K562 (cell line): ENCODE measurements around the gene SORCS2. TPM values are rescaled to one million over a fixed set of nuclear protein-coding genes. Genes with fewer than 3 reads are reported as not detected.

ENCODE experiments used
- ATAC-seq: fragments of 200-7000 bp; cut with Tn5 transposase; 3 replicates; pipeline ENCODE4 v1.9.1; 2020; ENCODE audit warnings: moderate library complexity
- BruUV-seq: library from RNA; stranded (reverse); fragments of 400-500 nt; replicated peaks from 2 replicates; lab custom pipeline; 2021; lab: Mats Ljungman, UMichigan
- CTCF ChIA-PET: fragments of 300-600 bp; formaldehyde crosslinking; extraction: SDS; loops from one replicate; lab custom pipeline; 2021; ENCODE audit warnings: low intra/inter-chr PET ratio; lab: Yijun Ruan, JAX
- POLR2A ChIA-PET: fragments of 300-600, 350-650 bp; sonication (Branson Sonifier 250); formaldehyde crosslinking; extraction: SDS; loops from one replicate; lab custom pipeline; 2021; ENCODE audit warnings: antibody characterized with exemption, inconsistent platforms; lab: Yijun Ruan, JAX
- DNase-seq, 4 experiments: peaks; one replicate each; pipeline versions ENCODE4 v3.0.0 to v3.0.0-alpha.2; 2011 to 2018; ENCODE audit warnings: low spot score in 3 of 4, mixed read lengths in 3 of 4; ENCODE audit errors: extremely low read depth in 1 of 4
- FAIRE-seq: peaks from 2 replicates; lab custom pipeline; 2011; peaks lifted over from hg19 to GRCh38; lab: Jason Lieb, UNC
- H2AFZ ChIP-seq: 2 replicates; pipeline ENCODE4 v1.6.0; 2011; ENCODE audit warnings: low read depth, low read length, control low read depth, inconsistent platforms
- H3K27ac ChIP-seq: fragments of 200-600 bp; 3 replicates; pipeline ENCODE4 v1.8.0; 2011; ENCODE audit warnings: low read depth, mild to moderate bottlenecking, control low read depth, inconsistent platforms, low read length, moderate library complexity, mixed read lengths; ENCODE audit errors: extremely low read depth
- H3K27me3 ChIP-seq, 2 experiments: fragments of 300-600 bp in 1 of 2; 2 replicates in 1 of 2; 3 replicates in 1 of 2; pipeline versions ENCODE4 v1.6.0 to v1.8.0; 2011; ENCODE audit warnings: inconsistent platforms in 2 of 2, low read length in 2 of 2, mild to moderate bottlenecking in 1 of 2, mixed read lengths in 1 of 2, moderate library complexity in 1 of 2; ENCODE audit not compliant: control insufficient read depth in 2 of 2, insufficient read depth in 2 of 2
- H3K36me3 ChIP-seq: fragments of 300-600 bp; 3 replicates; pipeline ENCODE4 v1.8.0; 2011; ENCODE audit warnings: mild to moderate bottlenecking, low read length, inconsistent platforms; ENCODE audit not compliant: control insufficient read depth, insufficient read depth
- H3K4me1 ChIP-seq, 2 experiments: fragments of 200-600 bp in 1 of 2; replicated peaks in 1 of 2; 2 replicates in 1 of 2; 3 replicates in 1 of 2; pipeline versions ENCODE4 v1.5.1 to v1.8.0; 2011; ENCODE audit warnings: inconsistent platforms in 2 of 2, low read length in 2 of 2, mild to moderate bottlenecking in 1 of 2, mixed read lengths in 1 of 2, moderate library complexity in 1 of 2; ENCODE audit not compliant: control insufficient read depth in 2 of 2, insufficient read depth in 2 of 2
- H3K4me2 ChIP-seq: 2 replicates; pipeline ENCODE4 v1.6.1; 2011; ENCODE audit warnings: low read length, control low read depth, inconsistent platforms, mixed read lengths; ENCODE audit not compliant: insufficient read depth
- H3K4me3 ChIP-seq: fragments of 200-600 bp; sonication (generic), shearing (Covaris generic); 2 replicates; pipeline ENCODE4 v1.5.1; 2016; ENCODE audit warnings: control low read depth, inconsistent platforms
- H3K79me2 ChIP-seq: fragments of 200-600 bp; 3 replicates; pipeline ENCODE4 v1.8.0; 2011; ENCODE audit warnings: low read length, inconsistent platforms; ENCODE audit not compliant: control insufficient read depth, insufficient read depth
- H3K9ac ChIP-seq, 2 experiments: 2 replicates each; pipeline versions ENCODE4 v1.6.0 to v1.6.1; 2011; ENCODE audit warnings: low read depth in 2 of 2, low read length in 2 of 2, control low read depth in 1 of 2, inconsistent platforms in 1 of 2, mild to moderate bottlenecking in 1 of 2, mixed read lengths in 1 of 2; ENCODE audit not compliant: insufficient read depth in 1 of 2
- H3K9me1 ChIP-seq: one replicate; pipeline ENCODE4 v1.6.0; 2011; ENCODE audit warnings: inconsistent platforms, mild to moderate bottlenecking, low read length, moderate library complexity; ENCODE audit not compliant: control insufficient read depth, insufficient read depth
- H3K9me3 ChIP-seq: replicated peaks from 2 replicates; pipeline ENCODE4 v1.5.1; 2011; ENCODE audit warnings: low read depth, low read length, inconsistent platforms; ENCODE audit not compliant: control insufficient read depth, insufficient read depth
- H4K20me1 ChIP-seq: replicated peaks from 2 replicates; pipeline ENCODE4 v1.6.1; 2011; ENCODE audit warnings: low read length, inconsistent platforms, mixed read lengths; ENCODE audit not compliant: control insufficient read depth, insufficient read depth
- CBX3 ChIP-seq, 2 experiments: IDR thresholded peaks; 1 replicate in 1 of 2; 2 replicates in 1 of 2; pipeline ENCODE4 v1.6.1; 2012; ENCODE audit warnings: inconsistent platforms in 2 of 2, low read length in 2 of 2, borderline replicate concordance in 1 of 2, control low read depth in 1 of 2
- CBX5 ChIP-seq: IDR thresholded peaks from 2 replicates; pipeline ENCODE4 v1.6.1; 2014; ENCODE audit warnings: low read depth, borderline replicate concordance
- EP300 ChIP-seq: IDR thresholded peaks from 2 replicates; pipeline ENCODE4 v1.6.1; 2012; ENCODE audit warnings: low read length, improper control_type of control experiment
- MEF2D ChIP-seq: conservative IDR thresholded peaks from 2 replicates; pipeline ENCODE4 v1.6.1; 2016; ENCODE audit warnings: low read depth, missing genetic modification characterization, missing compliant biosample characterization
- NELFE ChIP-seq: IDR thresholded peaks from 2 replicates; pipeline ENCODE4 v1.6.1; 2011; ENCODE audit warnings: mild to moderate bottlenecking; ENCODE audit not compliant: insufficient read depth, insufficient read length
- PCBP2 ChIP-seq: fragments of 200-400 bp; formaldehyde crosslinking; IDR thresholded peaks from 2 replicates; pipeline ENCODE4 v1.6.1; 2018; ENCODE audit warnings: low read length, low read depth, mild to moderate bottlenecking, moderate library complexity; ENCODE audit not compliant: poor library complexity, severe bottlenecking
- RAD21 ChIP-seq, 2 experiments: fragments of 250-450 bp in 1 of 2; fragments of 450-650 bp in 1 of 2; sonication (Bioruptor Pico) in 1 of 2; formaldehyde crosslinking in 1 of 2; IDR thresholded peaks in 1 of 2; conservative IDR thresholded peaks in 1 of 2; 2 replicates each; pipeline versions ENCODE4 v1.4.0 to v1.8.0; 2020 to 2022; ENCODE audit warnings: mild to moderate bottlenecking in 2 of 2, moderate library complexity in 1 of 2
- SMC3 ChIP-seq: conservative IDR thresholded peaks from 2 replicates; pipeline ENCODE4 v1.6.1; 2011; ENCODE audit warnings: low read depth, low read length, improper control_type of control experiment; ENCODE audit not compliant: insufficient read depth
- ZNF764 ChIP-seq: fragments of 250-450 bp; sonication (Bioruptor Pico); IDR thresholded peaks from 2 replicates; pipeline ENCODE4 v1.4.0; 2020; ENCODE audit warnings: low read depth, mild to moderate bottlenecking, moderate library complexity
- ZNF77 ChIP-seq: fragments of 250-450 bp; sonication (Bioruptor Pico); IDR thresholded peaks from 2 replicates; pipeline ENCODE4 v1.5.0; 2020
- WGBS: fragments of 100-300 bp; shearing (Covaris generic); methylation state at CpG from one replicate; pipeline ENCODE4 v1.1.6; 2016; ENCODE audit warnings: low coverage, mixed read lengths; ENCODE audit not compliant: insufficient coverage; ENCODE audit errors: missing lambda C conversion rate; 5-methylcytosine and 5-hydroxymethylcytosine counted together
- in situ Hi-C: fragments of 300-500 bp; cut with MboI; formaldehyde crosslinking; loops from 4 replicates; pipeline ENCODE4 v1.15.0; 2018; ENCODE audit warnings: inconsistent platforms, mixed read lengths
- intact Hi-C: fragments of 100-400 bp; cut with micrococcal nuclease; formaldehyde crosslinking; loops from 2 replicates; pipeline ENCODE4 v1.14.2; 2022
- polyA plus RNA-seq, 8 experiments: library from polyadenylated mRNA; depleted of rRNA in 4 of 8; stranded (reverse) in 5 of 8; unstranded in 3 of 8; fragments of >200 nt; fragmentation: Nextera tagmentation in 2 of 8; fragmentation: Illumina TruSeq in 1 of 8; extraction: Ambion mirVana in 2 of 8; extraction: Trizol in 1 of 8; gene quantifications; 2 replicates each; pipeline versions ENCODE4 v1.2.1 to v1.2.3, GENCODE V29; 2011 to 2014; ENCODE audit warnings: inconsistent platforms in 1 of 8, missing spikeins in 1 of 8
- total RNA-seq, 7 experiments: library from RNA; depleted of rRNA in 6 of 7; stranded (reverse); fragments of >200 nt in 6 of 7; fragmentation: Illumina TruSeq in 2 of 7; extraction: Trizol in 2 of 7; gene quantifications; 2 replicates each; pipeline versions ENCODE4 v1.2.1 to v1.2.3, GENCODE V29; 2011 to 2021; ENCODE audit warnings: low replicate concordance in 1 of 7
- TF ChIP-seq, protein P1 (sequence below): fragments of 250-450 bp; sonication (Bioruptor Pico); IDR thresholded peaks from 2 replicates; pipeline ENCODE4 v1.8.0; 2022; ENCODE audit warnings: inconsistent platforms
- TF ChIP-seq, protein P2 (sequence below), 3 experiments: IDR thresholded peaks in 2 of 3; conservative IDR thresholded peaks in 1 of 3; 2 replicates each; pipeline ENCODE4 v1.5.1; 2011 to 2012; ENCODE audit warnings: low read length in 3 of 3, mild to moderate bottlenecking in 3 of 3, control low read depth in 2 of 3, improper control_type of control experiment in 1 of 3, inconsistent platforms in 1 of 3, low read depth in 1 of 3, mixed read lengths in 1 of 3, moderate library complexity in 1 of 3; ENCODE audit not compliant: insufficient read depth in 2 of 3
- TF ChIP-seq, protein P3 (sequence below), 2 experiments: fragments of 450-650 bp; conservative IDR thresholded peaks; 2 replicates each; pipeline ENCODE4 v1.6.1; 2017; ENCODE audit warnings: mild to moderate bottlenecking in 2 of 2, moderate library complexity in 2 of 2

The SORCS2 gene
- total and polyA plus RNA-seq, 9 of the 15 experiments (the other 6 are each of a cell fraction or from before 2014, with no cell fraction given), result not detected

DNA sequence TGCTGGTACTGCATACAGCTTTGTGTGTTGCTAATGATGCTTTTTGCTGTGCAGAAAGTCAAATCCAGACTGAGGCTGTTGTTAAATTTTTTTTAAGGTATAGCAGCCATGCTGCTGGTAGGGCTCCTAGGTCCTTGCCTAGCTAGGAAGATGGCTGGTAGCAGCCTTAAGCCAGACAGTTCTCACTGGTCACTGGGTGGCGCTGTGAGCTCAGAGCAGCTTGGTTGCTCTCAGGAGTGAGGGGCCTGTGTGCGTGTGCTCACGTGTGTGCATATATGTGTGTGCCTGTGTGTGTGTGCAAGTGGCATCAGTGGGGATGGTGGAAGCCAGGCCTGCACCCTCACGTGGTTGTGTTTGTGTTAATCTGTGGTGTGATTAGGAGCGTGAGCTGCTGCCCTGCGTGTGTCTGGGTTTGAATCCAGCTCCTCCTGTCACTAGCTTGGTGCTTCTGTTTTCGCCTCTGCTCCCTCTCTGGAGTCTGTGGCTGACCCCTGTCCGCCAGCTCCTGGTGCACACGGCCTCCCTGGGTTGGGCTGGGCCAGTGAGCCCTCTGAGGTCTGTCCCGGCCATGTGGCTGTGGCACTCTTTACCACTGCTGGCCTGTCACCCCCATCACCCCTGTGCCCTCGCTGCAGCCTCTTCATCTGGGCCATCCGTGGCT is 46.1 kb downstream of the SORCS2 start:
- H3K9ac ChIP-seq, result no peak overlapping the region
- no peaks in the 10 kb centered on the region for H3K4me1 ChIP-seq
- H3K36me3 ChIP-seq, result no peaks in the 10 kb centered on the region
- peaks cover 0 to 60% of the 10 kb centered on the region in 2 experiments; a peak in 4 of 5 replicates for H3K27me3 ChIP-seq
- H3K9me3 ChIP-seq, result peaks cover 6% of the 10 kb centered on the region
- ChIA-PET CTCF (no interaction called here), POLR2A (interaction anchor here (0.6 to 1.3 kb wide), 2 partner anchors 17 to 92 kb away, joined by 3 read pairs; no protein-coding TSS in a partner anchor)
- H3K4me3 ChIP-seq, result no peak overlapping the region
- no peak for FAIRE-seq
- H3K27ac ChIP-seq, result no peak overlapping the region
- BruUV-seq, result no TSS peak
- intact Hi-C loops, result no loop called here
- peak in 3 of 4 experiments; percentile 16 to 33 (median 31) for DNase-seq
- no peak overlapping the region for H3K4me2 ChIP-seq
- no peak overlapping the region for H2AFZ ChIP-seq
- 0 out of 2 replicates have a peak, but pooled peaks cover 10% of the 10 kb centered on the region for H4K20me1 ChIP-seq
- 0% methylated on average over 12 of the region's 12 CpGs for WGBS
- H3K9me1 ChIP-seq, result no peaks in the 10 kb centered on the region
- in situ Hi-C loops, result no loop called here
- peak; percentile 63; the same call in 2 of the 3 replicates for ATAC-seq
- H3K79me2 ChIP-seq, result no peaks in the 10 kb centered on the region
- TF ChIP-seq EP300 (no peak), CBX5 (peak; percentile 81; the same call in 1 of the 2 replicates), NELFE (no peak), ZNF764 (CRISPR knock-in tag) (no peak), PCBP2 (no peak), SMC3 (no peak), ZNF77 (no peak), CBX3 (IDR thresholded peaks at IDR 0.05; ENCODE audit: borderline replicate concordance in 1 of 2, low read length in 2 of 2) (peak in 1 of 2 experiments; percentile 70; a peak in 1 of 3 replicates), MEF2D (tag) (no peak), RAD21 (CRISPR knock-in tag; conservative IDR thresholded peaks at IDR 0.05 in 1 of 2, IDR thresholded peaks at IDR 0.05 in 1 of 2) (0 out of 4 replicates have a peak, but pooled peaks of 1 of the 2 experiments have one; percentile 21)
- TF ChIP-seq, protein P1, sequence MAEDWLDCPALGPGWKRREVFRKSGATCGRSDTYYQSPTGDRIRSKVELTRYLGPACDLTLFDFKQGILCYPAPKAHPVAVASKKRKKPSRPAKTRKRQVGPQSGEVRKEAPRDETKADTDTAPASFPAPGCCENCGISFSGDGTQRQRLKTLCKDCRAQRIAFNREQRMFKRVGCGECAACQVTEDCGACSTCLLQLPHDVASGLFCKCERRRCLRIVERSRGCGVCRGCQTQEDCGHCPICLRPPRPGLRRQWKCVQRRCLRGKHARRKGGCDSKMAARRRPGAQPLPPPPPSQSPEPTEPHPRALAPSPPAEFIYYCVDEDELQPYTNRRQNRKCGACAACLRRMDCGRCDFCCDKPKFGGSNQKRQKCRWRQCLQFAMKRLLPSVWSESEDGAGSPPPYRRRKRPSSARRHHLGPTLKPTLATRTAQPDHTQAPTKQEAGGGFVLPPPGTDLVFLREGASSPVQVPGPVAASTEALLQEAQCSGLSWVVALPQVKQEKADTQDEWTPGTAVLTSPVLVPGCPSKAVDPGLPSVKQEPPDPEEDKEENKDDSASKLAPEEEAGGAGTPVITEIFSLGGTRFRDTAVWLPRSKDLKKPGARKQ (CRISPR knock-in tag), result no peak
- TF ChIP-seq, protein P2, sequence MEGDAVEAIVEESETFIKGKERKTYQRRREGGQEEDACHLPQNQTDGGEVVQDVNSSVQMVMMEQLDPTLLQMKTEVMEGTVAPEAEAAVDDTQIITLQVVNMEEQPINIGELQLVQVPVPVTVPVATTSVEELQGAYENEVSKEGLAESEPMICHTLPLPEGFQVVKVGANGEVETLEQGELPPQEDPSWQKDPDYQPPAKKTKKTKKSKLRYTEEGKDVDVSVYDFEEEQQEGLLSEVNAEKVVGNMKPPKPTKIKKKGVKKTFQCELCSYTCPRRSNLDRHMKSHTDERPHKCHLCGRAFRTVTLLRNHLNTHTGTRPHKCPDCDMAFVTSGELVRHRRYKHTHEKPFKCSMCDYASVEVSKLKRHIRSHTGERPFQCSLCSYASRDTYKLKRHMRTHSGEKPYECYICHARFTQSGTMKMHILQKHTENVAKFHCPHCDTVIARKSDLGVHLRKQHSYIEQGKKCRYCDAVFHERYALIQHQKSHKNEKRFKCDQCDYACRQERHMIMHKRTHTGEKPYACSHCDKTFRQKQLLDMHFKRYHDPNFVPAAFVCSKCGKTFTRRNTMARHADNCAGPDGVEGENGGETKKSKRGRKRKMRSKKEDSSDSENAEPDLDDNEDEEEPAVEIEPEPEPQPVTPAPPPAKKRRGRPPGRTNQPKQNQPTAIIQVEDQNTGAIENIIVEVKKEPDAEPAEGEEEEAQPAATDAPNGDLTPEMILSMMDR (IDR thresholded peaks at IDR 0.05 in 2 of 3, conservative IDR thresholded peaks at IDR 0.05 in 1 of 3; ENCODE audit: insufficient read depth in 2 of 3, low read depth in 1 of 3, low read length in 3 of 3), result peak; percentile 31 to 45 (median 38); a peak in 3 of 6 replicates
- TF ChIP-seq, protein P3, sequence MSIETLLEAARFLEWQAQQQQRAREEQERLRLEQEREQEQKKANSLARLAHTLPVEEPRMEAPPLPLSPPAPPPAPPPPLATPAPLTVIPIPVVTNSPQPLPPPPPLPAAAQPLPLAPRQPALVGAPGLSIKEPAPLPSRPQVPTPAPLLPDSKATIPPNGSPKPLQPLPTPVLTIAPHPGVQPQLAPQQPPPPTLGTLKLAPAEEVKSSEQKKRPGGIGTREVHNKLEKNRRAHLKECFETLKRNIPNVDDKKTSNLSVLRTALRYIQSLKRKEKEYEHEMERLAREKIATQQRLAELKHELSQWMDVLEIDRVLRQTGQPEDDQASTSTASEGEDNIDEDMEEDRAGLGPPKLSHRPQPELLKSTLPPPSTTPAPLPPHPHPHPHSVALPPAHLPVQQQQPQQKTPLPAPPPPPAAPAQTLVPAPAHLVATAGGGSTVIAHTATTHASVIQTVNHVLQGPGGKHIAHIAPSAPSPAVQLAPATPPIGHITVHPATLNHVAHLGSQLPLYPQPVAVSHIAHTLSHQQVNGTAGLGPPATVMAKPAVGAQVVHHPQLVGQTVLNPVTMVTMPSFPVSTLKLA (conservative IDR thresholded peaks at IDR 0.05), result no peak
